Stimulated activated CD8-positive, alpha-beta memory T cell treated with anti-CD3 and anti-CD28 coated beads, Interleukin-7, amount 100 ng/mL, for 1 hour (primary cell): ENCODE measurements around the gene GSE1.

Experiments used
- DNase-seq, 2 donors: peaks; one replicate each; pipeline ENCODE4 v3.0.0-alpha.2; 2020; ENCODE audit warnings: low read depth in 2 of 2

Gene GSE1

GRCh38 chr16:85645021-85645589, 32.0 kb downstream of the GSE1 start:
- DNase-seq = no peak

- DNase-seq = no peak
Observed at GRCh38 chr16:85646358-85646907, 33.3 kb downstream of the GSE1 start.

GRCh38 chr16:85646976-85647375, 33.9 kb downstream of the GSE1 start:
- no peak for DNase-seq

- no peak for DNase-seq
Observed at GRCh38 chr16:85648070-85648714, 35.1 kb downstream of the GSE1 start.

GRCh38 chr16:85648805-85649204, 35.7 kb downstream of the GSE1 start:
- no peak for DNase-seq

GRCh38 chr16:85649411-85650134, 36.5 kb downstream of the GSE1 start:
- DNase-seq = no peak

GRCh38 chr16:85650135-85650843, 37.2 kb downstream of the GSE1 start:
- DNase-seq = no peak

- no peak for DNase-seq
Observed at GRCh38 chr16:85650844-85651628, 37.9 kb downstream of the GSE1 start.

- DNase-seq = no peak
Observed at GRCh38 chr16:85651629-85652430, 38.7 kb downstream of the GSE1 start.

GRCh38 chr16:85652431-85653221, 39.5 kb downstream of the GSE1 start:
- DNase-seq = no peak

- no peak for DNase-seq
Observed at GRCh38 chr16:85653290-85653891, 40.3 kb downstream of the GSE1 start.

GRCh38 chr16:85654251-85655095, 41.4 kb downstream of the GSE1 start:
- no peak for DNase-seq

- DNase-seq = no peak
Observed at GRCh38 chr16:85655216-85656129, 42.4 kb downstream of the GSE1 start.

GRCh38 chr16:85656351-85657266, 43.5 kb downstream of the GSE1 start:
- DNase-seq = no peak

GRCh38 chr16:85657267-85657650, 44.1 kb downstream of the GSE1 start:
- no peak for DNase-seq

GRCh38 chr16:85657996-85658395, 44.9 kb downstream of the GSE1 start:
- DNase-seq = no peak
